Sigmoid colon (tissue), 4 donors: ENCODE data around the gene PGLYRP4.

Source experiments
- POLR2A ChIP-seq, 2 donors: fragments of 450-650 bp; IDR thresholded peaks; one replicate each; pipeline ENCODE4 v1.6.1; 2016; ENCODE audit warnings: antibody characterized with exemption in 2 of 2, mild to moderate bottlenecking in 2 of 2, moderate library complexity in 2 of 2
- POLR2AphosphoS5 ChIP-seq, 4 donors: sonication (generic); formaldehyde crosslinking; IDR thresholded peaks; one replicate each; pipeline ENCODE4 v1.6.1; 2017; ENCODE audit warnings: antibody characterized with exemption in 4 of 4
- TF ChIP-seq, protein P1 (sequence below), 4 experiments: fragments of 450-650 bp in 3 of 4; fragments of 200-600 bp in 1 of 4; IDR thresholded peaks; one replicate each; pipeline ENCODE4 v1.5.1; 2016 to 2019; ENCODE audit warnings: antibody characterized with exemption in 4 of 4, mild to moderate bottlenecking in 3 of 4, moderate library complexity in 2 of 4

DNA sequence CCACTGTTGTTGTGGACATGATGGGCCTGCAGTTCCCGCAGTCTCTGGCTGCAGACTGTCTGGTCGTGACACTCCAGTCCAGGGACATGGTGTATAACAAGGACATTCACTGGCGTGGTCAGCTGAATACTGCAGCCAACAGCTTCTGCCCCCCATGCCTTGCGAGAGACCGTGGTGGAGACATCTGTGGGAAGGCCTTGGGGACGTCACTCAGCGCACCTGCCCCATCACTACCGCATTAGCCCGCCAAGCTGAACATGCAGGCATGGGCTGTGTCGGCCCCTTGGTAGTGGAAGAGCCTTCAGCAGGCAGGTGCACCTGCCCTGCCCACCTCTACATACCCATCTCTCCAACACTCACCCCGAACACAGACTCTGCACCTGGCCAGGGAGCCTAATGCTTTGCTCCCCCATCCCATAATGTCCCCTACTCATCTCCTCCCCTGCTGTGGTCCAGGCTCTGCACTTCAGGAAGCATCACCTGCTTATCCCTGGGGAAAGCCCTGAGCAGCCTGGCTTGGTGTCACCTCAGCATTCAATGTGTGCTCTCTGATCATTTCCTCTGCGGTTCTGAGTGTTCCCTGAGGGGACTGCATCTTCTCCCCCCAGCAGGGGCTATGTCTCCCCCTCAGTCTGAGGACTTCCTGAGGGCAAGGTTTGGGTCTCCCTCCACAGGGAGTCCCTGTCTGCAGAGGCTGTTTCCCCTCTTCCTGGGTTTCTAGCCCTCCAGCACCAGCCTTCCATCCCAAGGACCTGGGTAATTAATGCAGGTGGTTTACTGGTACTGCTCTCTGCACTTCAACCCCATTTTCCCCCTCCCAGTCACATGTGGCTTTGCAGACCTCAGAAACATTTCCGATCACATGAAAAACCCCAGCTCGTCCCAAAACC lies 3.2 kb downstream of the PGLYRP4 start:
- TF ChIP-seq, protein P1, sequence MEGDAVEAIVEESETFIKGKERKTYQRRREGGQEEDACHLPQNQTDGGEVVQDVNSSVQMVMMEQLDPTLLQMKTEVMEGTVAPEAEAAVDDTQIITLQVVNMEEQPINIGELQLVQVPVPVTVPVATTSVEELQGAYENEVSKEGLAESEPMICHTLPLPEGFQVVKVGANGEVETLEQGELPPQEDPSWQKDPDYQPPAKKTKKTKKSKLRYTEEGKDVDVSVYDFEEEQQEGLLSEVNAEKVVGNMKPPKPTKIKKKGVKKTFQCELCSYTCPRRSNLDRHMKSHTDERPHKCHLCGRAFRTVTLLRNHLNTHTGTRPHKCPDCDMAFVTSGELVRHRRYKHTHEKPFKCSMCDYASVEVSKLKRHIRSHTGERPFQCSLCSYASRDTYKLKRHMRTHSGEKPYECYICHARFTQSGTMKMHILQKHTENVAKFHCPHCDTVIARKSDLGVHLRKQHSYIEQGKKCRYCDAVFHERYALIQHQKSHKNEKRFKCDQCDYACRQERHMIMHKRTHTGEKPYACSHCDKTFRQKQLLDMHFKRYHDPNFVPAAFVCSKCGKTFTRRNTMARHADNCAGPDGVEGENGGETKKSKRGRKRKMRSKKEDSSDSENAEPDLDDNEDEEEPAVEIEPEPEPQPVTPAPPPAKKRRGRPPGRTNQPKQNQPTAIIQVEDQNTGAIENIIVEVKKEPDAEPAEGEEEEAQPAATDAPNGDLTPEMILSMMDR (IDR thresholded peaks at IDR 0.05): no peak
- no peak for TF ChIP-seq POLR2A (IDR thresholded peaks at IDR 0.05)
- TF ChIP-seq POLR2AphosphoS5 (IDR thresholded peaks at IDR 0.05): no peak
